ENCODE data around the gene ZFC3H1.

The ZFC3H1 gene

GRCh38 chr12:71639341-71639760, 24.3 kb downstream of the ZFC3H1 start:
- H2BK15ac ChIP-seq (ENCODE audit: low read length): no peak overlapping the region
- H3K4me3 ChIP-seq (ENCODE audit: low read length in 2 of 2): no peak overlapping the region
- no peaks in the 10 kb centered on the region for H3K27me3 ChIP-seq (ENCODE audit: control insufficient read depth in 3 of 3, insufficient read depth in 3 of 3, low read depth in 1 of 3, low read length in 3 of 3)
- no peak overlapping the region for H2BK5ac ChIP-seq (ENCODE audit: low read length)
- no peak overlapping the region for H3K4ac ChIP-seq (ENCODE audit: low read length)
- H3K36me3 ChIP-seq (replicated peaks in 1 of 2; ENCODE audit: control insufficient read depth in 2 of 2, insufficient read depth in 2 of 2, low read length in 2 of 2): peaks cover 11 to 100% of the 10 kb centered on the region in 2 donors
- no CpG with 5 or more reads among the region's 2 CpGs for WGBS, 2 donors (ENCODE audit: extremely low coverage in 2 of 2, insufficient read length in 2 of 2, insufficient replicate concordance in 1 of 2)
- H2BK12ac ChIP-seq (ENCODE audit: low read length): no peak overlapping the region
- no peak overlapping the region for H4K91ac ChIP-seq (ENCODE audit: low read depth, low read length, poor library complexity)
- no peak overlapping the region for H3K14ac ChIP-seq (ENCODE audit: low read length)
- no peak overlapping the region for H3K23ac ChIP-seq (ENCODE audit: low read depth, low read length, poor library complexity)
- no peak overlapping the region for H4K8ac ChIP-seq (ENCODE audit: low read depth, low read length)
- no peak overlapping the region for H3K9ac ChIP-seq (ENCODE audit: low read depth, low read length, poor library complexity)
- H3K4me1 ChIP-seq (ENCODE audit: control insufficient read depth in 2 of 2, insufficient read depth in 1 of 2, low read depth in 1 of 2, low read length in 2 of 2): no peaks in the 10 kb centered on the region
- no peak for DNase-seq (ENCODE audit: low spot score)
- no peak overlapping the region for H3K4me2 ChIP-seq (ENCODE audit: insufficient read depth, low read length, poor library complexity, severe bottlenecking)
- H2AK5ac ChIP-seq (ENCODE audit: low read depth, low read length): no peak overlapping the region
- no peak overlapping the region for H3K18ac ChIP-seq (ENCODE audit: low read length)
- no peak overlapping the region for H2AFZ ChIP-seq (ENCODE audit: low read length)
- no peak overlapping the region for H2BK120ac ChIP-seq (ENCODE audit: low read depth, low read length)
- H3K27ac ChIP-seq (replicated peaks; ENCODE audit: low read length): no peak overlapping the region
- no peaks in the 10 kb centered on the region for H3K9me3 ChIP-seq (replicated peaks in 1 of 2; ENCODE audit: control insufficient read depth in 2 of 2, insufficient read depth in 1 of 2, low read depth in 1 of 2, low read length in 2 of 2)
- no peaks in the 10 kb centered on the region for H3K79me1 ChIP-seq (ENCODE audit: low read depth, low read length)

- H3K9me3 ChIP-seq (replicated peaks in 1 of 2; ENCODE audit: control insufficient read depth in 2 of 2, insufficient read depth in 1 of 2, low read depth in 1 of 2, low read length in 2 of 2): no peaks in the 10 kb centered on the region
- no peak overlapping the region for H2BK12ac ChIP-seq (ENCODE audit: low read length)
- no peak overlapping the region for H2BK15ac ChIP-seq (ENCODE audit: low read length)
- no peak overlapping the region for H4K91ac ChIP-seq (ENCODE audit: low read depth, low read length, poor library complexity)
- H2BK120ac ChIP-seq (ENCODE audit: low read depth, low read length): no peak overlapping the region
- no peak overlapping the region for H2AK5ac ChIP-seq (ENCODE audit: low read depth, low read length)
- no peaks in the 10 kb centered on the region for H3K4me1 ChIP-seq (ENCODE audit: control insufficient read depth in 2 of 2, insufficient read depth in 1 of 2, low read depth in 1 of 2, low read length in 2 of 2)
- DNase-seq (ENCODE audit: low spot score): no peak
- no peak overlapping the region for H3K23ac ChIP-seq (ENCODE audit: low read depth, low read length, poor library complexity)
- H3K4ac ChIP-seq (ENCODE audit: low read length): no peak overlapping the region
- no peak overlapping the region for H3K9ac ChIP-seq (ENCODE audit: low read depth, low read length, poor library complexity)
- H3K4me2 ChIP-seq (ENCODE audit: insufficient read depth, low read length, poor library complexity, severe bottlenecking): no peak overlapping the region
- no peaks in the 10 kb centered on the region for H3K27me3 ChIP-seq (ENCODE audit: control insufficient read depth in 3 of 3, insufficient read depth in 3 of 3, low read depth in 1 of 3, low read length in 3 of 3)
- H3K18ac ChIP-seq (ENCODE audit: low read length): no peak overlapping the region
- H4K8ac ChIP-seq (ENCODE audit: low read depth, low read length): no peak overlapping the region
- no peaks in the 10 kb centered on the region for H3K79me1 ChIP-seq (ENCODE audit: low read depth, low read length)
- H3K36me3 ChIP-seq (replicated peaks in 1 of 2; ENCODE audit: control insufficient read depth in 2 of 2, insufficient read depth in 2 of 2, low read length in 2 of 2): peaks cover 15 to 100% of the 10 kb centered on the region in 2 donors
- no peak overlapping the region for H3K14ac ChIP-seq (ENCODE audit: low read length)
- no peak overlapping the region for H3K27ac ChIP-seq (replicated peaks; ENCODE audit: low read length)
- H2BK5ac ChIP-seq (ENCODE audit: low read length): no peak overlapping the region
- no peak overlapping the region for H3K4me3 ChIP-seq (ENCODE audit: low read length in 2 of 2)
- no peak overlapping the region for H2AFZ ChIP-seq (ENCODE audit: low read length)
These were observed 25.1 kb downstream of the ZFC3H1 start for GRCh38 chr12:71638499-71638898.

- no peak overlapping the region for H3K18ac ChIP-seq (ENCODE audit: low read length)
- no peaks in the 10 kb centered on the region for H3K79me1 ChIP-seq (ENCODE audit: low read depth, low read length)
- no peak overlapping the region for H2AFZ ChIP-seq (ENCODE audit: low read length)
- H4K91ac ChIP-seq (ENCODE audit: low read depth, low read length, poor library complexity): no peak overlapping the region
- no peak overlapping the region for H3K14ac ChIP-seq (ENCODE audit: low read length)
- no peak overlapping the region for H2BK12ac ChIP-seq (ENCODE audit: low read length)
- H3K4me3 ChIP-seq (ENCODE audit: low read length in 2 of 2): no peak overlapping the region
- H2AK5ac ChIP-seq (ENCODE audit: low read depth, low read length): no peak overlapping the region
- H3K4ac ChIP-seq (ENCODE audit: low read length): no peak overlapping the region
- no peaks in the 10 kb centered on the region for H3K9me3 ChIP-seq (replicated peaks in 1 of 2; ENCODE audit: control insufficient read depth in 2 of 2, insufficient read depth in 1 of 2, low read depth in 1 of 2, low read length in 2 of 2)
- no peaks in the 10 kb centered on the region for H3K4me1 ChIP-seq (ENCODE audit: control insufficient read depth in 2 of 2, insufficient read depth in 1 of 2, low read depth in 1 of 2, low read length in 2 of 2)
- no peak overlapping the region for H2BK15ac ChIP-seq (ENCODE audit: low read length)
- H4K8ac ChIP-seq (ENCODE audit: low read depth, low read length): no peak overlapping the region
- peaks cover 15 to 100% of the 10 kb centered on the region in 2 donors for H3K36me3 ChIP-seq (replicated peaks in 1 of 2; ENCODE audit: control insufficient read depth in 2 of 2, insufficient read depth in 2 of 2, low read length in 2 of 2)
- peak; percentile 55 for DNase-seq (ENCODE audit: low spot score)
- no peak overlapping the region for H3K4me2 ChIP-seq (ENCODE audit: insufficient read depth, low read length, poor library complexity, severe bottlenecking)
- no CpG with 5 or more reads among the region's 3 CpGs for WGBS, 2 donors (ENCODE audit: extremely low coverage in 2 of 2, insufficient read length in 2 of 2, insufficient replicate concordance in 1 of 2)
- no peak overlapping the region for H2BK120ac ChIP-seq (ENCODE audit: low read depth, low read length)
- H3K27ac ChIP-seq (replicated peaks; ENCODE audit: low read length): no peak overlapping the region
- no peak overlapping the region for H3K23ac ChIP-seq (ENCODE audit: low read depth, low read length, poor library complexity)
- H3K27me3 ChIP-seq (ENCODE audit: control insufficient read depth in 3 of 3, insufficient read depth in 3 of 3, low read depth in 1 of 3, low read length in 3 of 3): no peaks in the 10 kb centered on the region
- H2BK5ac ChIP-seq (ENCODE audit: low read length): no peak overlapping the region
- H3K9ac ChIP-seq (ENCODE audit: low read depth, low read length, poor library complexity): no peak overlapping the region
These were observed 26.9 kb downstream of the ZFC3H1 start for GRCh38 chr12:71636704-71637115.

- H2BK15ac ChIP-seq (ENCODE audit: low read length): no peak overlapping the region
- H3K79me1 ChIP-seq (ENCODE audit: low read depth, low read length): no peaks in the 10 kb centered on the region
- no peak overlapping the region for H3K27ac ChIP-seq (replicated peaks; ENCODE audit: low read length)
- no peak overlapping the region for H3K14ac ChIP-seq (ENCODE audit: low read length)
- no CpG with 5 or more reads among the region's 2 CpGs for WGBS, 2 donors (ENCODE audit: extremely low coverage in 2 of 2, insufficient read length in 2 of 2, insufficient replicate concordance in 1 of 2)
- H3K4me1 ChIP-seq (ENCODE audit: control insufficient read depth in 2 of 2, insufficient read depth in 1 of 2, low read depth in 1 of 2, low read length in 2 of 2): no peaks in the 10 kb centered on the region
- H2AFZ ChIP-seq (ENCODE audit: low read length): no peak overlapping the region
- no peak overlapping the region for H2AK5ac ChIP-seq (ENCODE audit: low read depth, low read length)
- no peak overlapping the region for H4K8ac ChIP-seq (ENCODE audit: low read depth, low read length)
- no peak overlapping the region for H3K4me2 ChIP-seq (ENCODE audit: insufficient read depth, low read length, poor library complexity, severe bottlenecking)
- no peak overlapping the region for H4K91ac ChIP-seq (ENCODE audit: low read depth, low read length, poor library complexity)
- no peaks in the 10 kb centered on the region for H3K27me3 ChIP-seq (ENCODE audit: control insufficient read depth in 3 of 3, insufficient read depth in 3 of 3, low read depth in 1 of 3, low read length in 3 of 3)
- no peak overlapping the region for H3K4me3 ChIP-seq (ENCODE audit: low read length in 2 of 2)
- no peak overlapping the region for H3K4ac ChIP-seq (ENCODE audit: low read length)
- no peak overlapping the region for H2BK12ac ChIP-seq (ENCODE audit: low read length)
- no peak overlapping the region for H3K23ac ChIP-seq (ENCODE audit: low read depth, low read length, poor library complexity)
- no peak for DNase-seq (ENCODE audit: low spot score)
- no peak overlapping the region for H2BK5ac ChIP-seq (ENCODE audit: low read length)
- H3K18ac ChIP-seq (ENCODE audit: low read length): no peak overlapping the region
- H3K9me3 ChIP-seq (replicated peaks in 1 of 2; ENCODE audit: control insufficient read depth in 2 of 2, insufficient read depth in 1 of 2, low read depth in 1 of 2, low read length in 2 of 2): no peaks in the 10 kb centered on the region
- H2BK120ac ChIP-seq (ENCODE audit: low read depth, low read length): no peak overlapping the region
- H3K9ac ChIP-seq (ENCODE audit: low read depth, low read length, poor library complexity): no peak overlapping the region
- peaks cover 11 to 100% of the 10 kb centered on the region in 2 donors for H3K36me3 ChIP-seq (replicated peaks in 1 of 2; ENCODE audit: control insufficient read depth in 2 of 2, insufficient read depth in 2 of 2, low read length in 2 of 2)
These were observed 36.1 kb downstream of the ZFC3H1 start for GRCh38 chr12:71627438-71628002.
